Osteocyte (in vitro differentiated cells): ENCODE data around the gene CNST. TPM values are rescaled to one million over a fixed set of nuclear protein-coding genes. Genes with fewer than 3 reads are reported as not detected.
"Not testable (repeated sequence)": the region's sequence is repeated elsewhere in the genome, so short reads cannot be mapped to it uniquely, and the experiment has no call there.

ENCODE experiments used
- DNase-seq: peaks from one replicate; pipeline ENCODE4 v3.0.0; 2021; ENCODE audit warnings: mixed read lengths; ENCODE audit not compliant: unreplicated experiment; ENCODE audit errors: extremely low spot score
- H3K27ac Mint-ChIP-seq: one replicate; pipeline ENCODE4 v1.8.0; 2021; ENCODE audit warnings: mild to moderate bottlenecking, mixed read lengths; ENCODE audit not compliant: unreplicated experiment
- H3K27me3 Mint-ChIP-seq: one replicate; pipeline ENCODE4 v1.8.0; 2021; ENCODE audit warnings: mixed read lengths; ENCODE audit not compliant: unreplicated experiment
- H3K36me3 Mint-ChIP-seq: one replicate; pipeline ENCODE4 v1.8.0; 2021; ENCODE audit warnings: mixed read lengths; ENCODE audit not compliant: unreplicated experiment
- H3K4me1 Mint-ChIP-seq: one replicate; pipeline ENCODE4 v1.8.0; 2021; ENCODE audit warnings: mixed read lengths; ENCODE audit not compliant: unreplicated experiment
- H3K4me3 Mint-ChIP-seq: one replicate; pipeline ENCODE4 v1.8.0; 2021; ENCODE audit warnings: mild to moderate bottlenecking, moderate library complexity, mixed read lengths; ENCODE audit not compliant: unreplicated experiment
- H3K9me3 Mint-ChIP-seq: one replicate; pipeline ENCODE4 v1.8.0; 2021; ENCODE audit warnings: mixed read lengths; ENCODE audit not compliant: unreplicated experiment
- CTCF ChIP-seq: fragments of 200-600 bp; sonication (generic); IDR thresholded peaks from 2 replicates; pipeline ENCODE4 v1.5.0; 2021; ENCODE audit warnings: antibody characterized with exemption, mild to moderate bottlenecking, moderate library complexity
- total RNA-seq: library from RNA; stranded (reverse); gene quantifications from 2 replicates; pipeline ENCODE4 v1.2.1, GENCODE V29; 2021

CNST gene
- total RNA-seq, 1 donor from 2014 or later, result 26.8 TPM

DNA sequence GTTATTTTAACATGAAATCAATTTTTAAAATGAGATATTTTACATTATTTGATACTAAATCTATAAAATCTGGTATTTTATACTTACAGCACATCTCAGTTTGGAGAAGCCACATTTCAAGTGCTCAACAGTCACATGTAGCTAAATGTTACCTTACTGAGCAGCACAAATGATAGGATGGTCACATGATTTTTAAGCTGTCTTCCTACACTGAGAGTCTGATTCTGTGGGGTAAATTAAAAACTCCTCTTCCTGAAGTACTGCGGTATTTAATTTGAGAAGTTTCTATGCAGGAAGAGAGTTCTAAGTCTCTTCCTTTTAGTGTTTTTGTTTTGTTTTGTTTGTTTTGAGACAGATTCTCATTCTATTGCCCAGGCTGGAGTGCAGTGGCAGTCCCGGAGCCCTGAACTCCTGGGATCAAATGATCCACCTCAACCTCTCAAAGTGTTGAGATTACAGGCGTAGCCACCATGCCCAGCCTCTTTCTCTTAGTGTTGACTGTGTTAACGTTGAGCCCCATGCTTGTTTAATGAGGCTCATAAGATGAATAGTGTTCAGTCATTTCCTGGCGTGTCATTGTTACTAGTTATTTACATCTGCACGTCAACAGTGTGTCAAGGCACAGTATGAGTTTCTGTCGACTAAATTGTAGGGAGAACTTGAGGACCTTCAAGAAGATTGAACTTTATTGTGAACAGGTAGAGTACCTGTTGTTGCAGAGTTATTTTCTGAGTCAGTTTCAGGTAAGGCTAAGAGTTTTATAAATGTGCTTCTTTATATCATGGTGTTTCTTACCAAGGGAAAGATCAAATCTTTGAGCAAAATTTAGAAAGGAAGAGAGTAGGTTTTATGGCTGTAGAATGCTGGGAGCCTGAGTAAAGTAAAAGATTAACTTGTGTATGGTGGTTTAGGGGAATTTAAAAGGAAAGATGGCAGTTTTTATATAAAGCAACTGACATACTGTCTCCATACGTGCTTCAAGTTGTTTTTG lies 3.3 kb downstream of the CNST start:
- Mint-ChIP-seq H3K4me3 (no peak overlapping the region), H3K36me3 (no peaks in the 10 kb centered on the region), H3K4me1 (peaks cover 49% of the 10 kb centered on the region), H3K27ac (peak overlapping the region; percentile 71), H3K9me3 (no peaks in the 10 kb centered on the region), H3K27me3 (no peaks in the 10 kb centered on the region)
- no peak for DNase-seq
- no peak for TF ChIP-seq CTCF

- not testable (repeated sequence) for H3K27ac Mint-ChIP-seq, H3K4me3 Mint-ChIP-seq, H3K9me3 Mint-ChIP-seq
Measured at GRCh38 chr1:246571309-246571708, 5.1 kb downstream of the CNST start.

DNA sequence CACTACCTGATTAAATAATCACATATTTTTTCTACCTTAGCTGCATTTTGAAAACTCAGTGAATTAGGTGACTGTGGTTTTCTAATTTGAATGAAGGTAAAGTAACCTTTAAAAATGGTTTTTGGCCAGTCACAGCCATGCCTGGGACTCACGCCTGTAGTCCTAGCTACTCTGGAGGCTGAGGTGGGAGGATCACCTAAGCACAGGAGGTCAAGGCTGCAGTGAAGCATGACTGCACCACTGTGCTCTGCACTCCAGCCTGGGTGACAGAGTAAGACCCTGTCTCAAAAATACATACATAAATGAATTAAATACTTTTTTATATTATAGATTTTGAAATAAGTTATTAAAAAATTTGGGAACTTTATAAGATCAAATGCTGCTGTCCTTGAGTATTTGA lies 5.7 kb downstream of the CNST start:
- no peak overlapping the region for H3K27ac Mint-ChIP-seq
- H3K27me3 Mint-ChIP-seq, result no peaks in the 10 kb centered on the region
- H3K4me1 Mint-ChIP-seq, result peaks cover 34% of the 10 kb centered on the region
- no peak overlapping the region for H3K4me3 Mint-ChIP-seq
- no peak for DNase-seq
- H3K36me3 Mint-ChIP-seq, result peaks cover 2% of the 10 kb centered on the region
- no peak for TF ChIP-seq CTCF
- H3K9me3 Mint-ChIP-seq, result no peaks in the 10 kb centered on the region

More at GRCh38 chr1:246571309-246571708, 5.1 kb downstream of the CNST start:
- not testable (repeated sequence) for H3K36me3 Mint-ChIP-seq, H3K27me3 Mint-ChIP-seq, DNase-seq
- peaks cover 34% of the 10 kb centered on the region for H3K4me1 Mint-ChIP-seq

GRCh38 chr1:246572785-246573184 lies 6.5 kb downstream of the CNST start:
- DNase-seq, result no peak
- Mint-ChIP-seq H3K4me3 (no peak overlapping the region), H3K36me3 (peaks cover 2% of the 10 kb centered on the region), H3K4me1 (peaks cover 38% of the 10 kb centered on the region), H3K9me3 (no peaks in the 10 kb centered on the region), H3K27ac (peak overlapping the region; percentile 72), H3K27me3 (no peaks in the 10 kb centered on the region)
- TF ChIP-seq CTCF, result no peak

- no peaks in the 10 kb centered on the region for H3K27me3 Mint-ChIP-seq
- peaks cover 38% of the 10 kb centered on the region for H3K4me1 Mint-ChIP-seq
- H3K27ac Mint-ChIP-seq, result peak overlapping the region; percentile 72
- H3K9me3 Mint-ChIP-seq, result no peaks in the 10 kb centered on the region
- no peak overlapping the region for H3K4me3 Mint-ChIP-seq
- DNase-seq, result no peak
- TF ChIP-seq CTCF, result no peak
- peaks cover 2% of the 10 kb centered on the region for H3K36me3 Mint-ChIP-seq
Measured at GRCh38 chr1:246573491-246573890, 7.2 kb downstream of the CNST start.
